NB4 (cell line): Measurements from ENCODE around the gene LUZP2.

Experiments used
- DNase-seq: peaks from one replicate; pipeline ENCODE4 v3.0.0; 2010; ENCODE audit warnings: low read depth
- H3K4me3 ChIP-seq: one replicate; pipeline ENCODE4 v1.5.1; 2011; ENCODE audit warnings: mild to moderate bottlenecking, low read depth, low read length, moderate library complexity
- CTCF ChIP-seq: IDR thresholded peaks from one replicate; pipeline ENCODE4 v1.5.1; 2012; ENCODE audit warnings: low read depth, low read length
- MAX ChIP-seq: IDR thresholded peaks from 2 replicates; pipeline ENCODE4 v1.6.1; 2011; ENCODE audit warnings: low read depth, low read length
- MYC ChIP-seq: IDR thresholded peaks from 2 replicates; pipeline ENCODE4 v1.6.1; 2011; ENCODE audit warnings: low read depth, low read length
- POLR2A ChIP-seq: IDR thresholded peaks from 2 replicates; pipeline ENCODE4 v1.6.1; 2011; ENCODE audit warnings: mild to moderate bottlenecking; ENCODE audit not compliant: insufficient read length; ENCODE audit errors: extremely low read depth

Gene LUZP2

GRCh38 chr11:24572376-24572775, 75.5 kb downstream of the LUZP2 start:
- H3K4me3 ChIP-seq: no peak overlapping the region
- DNase-seq: no peak
- TF ChIP-seq MYC (no peak), CTCF (no peak), POLR2A (no peak), MAX (no peak)

- no peak overlapping the region for H3K4me3 ChIP-seq
- TF ChIP-seq POLR2A (no peak), MYC (no peak)
- DNase-seq: no peak
These were observed 77.6 kb downstream of the LUZP2 start for GRCh38 chr11:24574461-24574860.

GRCh38 chr11:24575392-24575791, 78.5 kb downstream of the LUZP2 start:
- TF ChIP-seq MYC (no peak), MAX (no peak), CTCF (no peak), POLR2A (no peak)
- H3K4me3 ChIP-seq: no peak overlapping the region
- no peak for DNase-seq

GRCh38 chr11:24585192-24585591, 88.3 kb downstream of the LUZP2 start:
- DNase-seq: no peak
- TF ChIP-seq POLR2A: no peak
- no peak for TF ChIP-seq MAX
- no peak for TF ChIP-seq MYC
- no peak for TF ChIP-seq CTCF
- H3K4me3 ChIP-seq: no peak overlapping the region

- DNase-seq: no peak
- no peak for TF ChIP-seq MYC
- TF ChIP-seq POLR2A: no peak
- TF ChIP-seq MAX: no peak
- no peak for TF ChIP-seq CTCF
- H3K4me3 ChIP-seq: no peak overlapping the region
These were observed 90.8 kb downstream of the LUZP2 start for GRCh38 chr11:24587635-24588034.

GRCh38 chr11:24588081-24588480, 91.2 kb downstream of the LUZP2 start:
- no peak overlapping the region for H3K4me3 ChIP-seq
- no peak for DNase-seq
- TF ChIP-seq MYC: no peak

GRCh38 chr11:24589064-24589463, 92.2 kb downstream of the LUZP2 start:
- no peak for DNase-seq
- TF ChIP-seq CTCF: no peak
- TF ChIP-seq MYC: no peak
- TF ChIP-seq POLR2A: no peak
- TF ChIP-seq MAX: no peak

More at GRCh38 chr11:24589064-24589463, 92.2 kb downstream of the LUZP2 start:
- no peak overlapping the region for H3K4me3 ChIP-seq
